Tibial nerve (tissue), 4 donors: ENCODE measurements around the gene JPT2. TPM values are rescaled to one million over a fixed set of nuclear protein-coding genes. Genes with fewer than 3 reads are reported as not detected.

Source experiments
- DNase-seq, 2 donors: peaks; one replicate each; pipeline ENCODE4 v3.0.0-alpha.2; 2019; ENCODE audit warnings: low spot score in 2 of 2
- H3K27ac ChIP-seq, 4 donors: fragments of 200-600 bp; sonication (generic) in 3 of 4; one replicate each; pipeline ENCODE4 v1.5.1; 2017 to 2019; ENCODE audit warnings: mild to moderate bottlenecking in 1 of 4
- H3K27me3 ChIP-seq, 2 donors: fragments of 200-600 bp; sonication (generic) in 1 of 2; one replicate each; pipeline versions ENCODE4 v1.5.1 to v1.6.0; 2017 to 2019
- H3K36me3 ChIP-seq, 3 donors: fragments of 200-600 bp; sonication (generic); one replicate each; pipeline ENCODE4 v1.5.1; 2018 to 2019
- H3K4me1 ChIP-seq, 4 donors: fragments of 200-600 bp; sonication (generic) in 3 of 4; one replicate each; pipeline ENCODE4 v1.5.1; 2017 to 2019
- H3K4me3 ChIP-seq, 4 donors: fragments of 200-600 bp; sonication (generic) in 3 of 4; one replicate each; pipeline ENCODE4 v1.5.1; 2017 to 2019; ENCODE audit warnings: mild to moderate bottlenecking in 1 of 4, moderate library complexity in 1 of 4
- H3K9me3 ChIP-seq, 4 donors: fragments of 200-600 bp; sonication (generic) in 3 of 4; one replicate each; pipeline ENCODE4 v1.5.1; 2017 to 2019
- CTCF ChIP-seq, 5 experiments: fragments of 200-600 bp in 3 of 5; fragments of 450-650 bp in 2 of 5; sonication (generic) in 3 of 5; IDR thresholded peaks; one replicate each; pipeline ENCODE4 v1.5.1; 2016 to 2019; ENCODE audit warnings: antibody characterized with exemption in 5 of 5, mild to moderate bottlenecking in 3 of 5, moderate library complexity in 2 of 5
- EP300 ChIP-seq, 2 donors: sonication (generic); formaldehyde crosslinking; IDR thresholded peaks; one replicate each; pipeline ENCODE4 v1.6.1; 2017; ENCODE audit warnings: antibody characterized with exemption in 2 of 2, mild to moderate bottlenecking in 1 of 2
- POLR2A ChIP-seq, 2 donors: fragments of 450-650 bp; IDR thresholded peaks; one replicate each; pipeline ENCODE4 v1.6.1; 2017; ENCODE audit warnings: antibody characterized with exemption in 2 of 2, mild to moderate bottlenecking in 2 of 2, moderate library complexity in 2 of 2
- WGBS, 2 donors: methylation state at CpG; one replicate each; pipeline ENCODE4 v1.1.5; 2018; 5-methylcytosine and 5-hydroxymethylcytosine counted together
- total RNA-seq, 4 donors: library from RNA; depleted of rRNA; stranded (reverse); fragments of >200 nt; gene quantifications; one replicate each; pipeline ENCODE4 v1.1.0, GENCODE V29; 2016

JPT2 gene
- total RNA-seq, 4 donors from 2014 or later = 15.0 to 28.9 (median 16.1) TPM

GRCh38 chr16:1650131-1650530 lies 27.9 kb upstream of the JPT2 start:
- Histone ChIP-seq H3K36me3 (peaks cover 0 to 66% (median 9%) of the 10 kb centered on the region in 3 donors), H3K4me1 (no peaks in the 10 kb centered on the region), H3K4me3 (no peak overlapping the region), H3K27ac (no peak overlapping the region), H3K9me3 (no peaks in the 10 kb centered on the region), H3K27me3 (no peaks in the 10 kb centered on the region)
- no peak for DNase-seq
- WGBS, 2 donors = 64 to 76% methylated on average over 4 of the region's 4 CpGs
- TF ChIP-seq EP300 (IDR thresholded peaks at IDR 0.05) (no peak), POLR2A (IDR thresholded peaks at IDR 0.05) (no peak), CTCF (IDR thresholded peaks at IDR 0.05) (no peak)

- peaks cover 0 to 66% (median 0%) of the 10 kb centered on the region in 3 donors for H3K36me3 ChIP-seq
- TF ChIP-seq CTCF (IDR thresholded peaks at IDR 0.05) (no peak), POLR2A (IDR thresholded peaks at IDR 0.05) (no peak), EP300 (IDR thresholded peaks at IDR 0.05) (no peak)
- 88 to 92% methylated on average over 12 of the region's 12 CpGs for WGBS, 2 donors
- no peak overlapping the region for H3K4me3 ChIP-seq
- H3K27ac ChIP-seq = no peak overlapping the region
- H3K9me3 ChIP-seq = no peaks in the 10 kb centered on the region
- no peak for DNase-seq
- no peaks in the 10 kb centered on the region for H3K4me1 ChIP-seq
- no peaks in the 10 kb centered on the region for H3K27me3 ChIP-seq
Measured at GRCh38 chr16:1651094-1651973, 26.7 kb upstream of the JPT2 start.

- H3K9me3 ChIP-seq = no peaks in the 10 kb centered on the region
- peaks cover 0 to 66% (median 0%) of the 10 kb centered on the region in 3 donors for H3K36me3 ChIP-seq
- H3K27ac ChIP-seq = no peak overlapping the region
- no peaks in the 10 kb centered on the region for H3K27me3 ChIP-seq
- no peak overlapping the region for H3K4me3 ChIP-seq
- DNase-seq = no peak
- H3K4me1 ChIP-seq = no peaks in the 10 kb centered on the region
- 95 to 96% methylated on average over 1 of the region's 1 CpG for WGBS, 2 donors
- TF ChIP-seq CTCF (IDR thresholded peaks at IDR 0.05) (no peak), POLR2A (IDR thresholded peaks at IDR 0.05) (no peak), EP300 (IDR thresholded peaks at IDR 0.05) (no peak)
Measured at GRCh38 chr16:1651974-1652312, 26.1 kb upstream of the JPT2 start.

- peaks cover 0 to 69% (median 0%) of the 10 kb centered on the region in 3 donors for H3K36me3 ChIP-seq
- no peak overlapping the region for H3K27ac ChIP-seq
- TF ChIP-seq EP300 (IDR thresholded peaks at IDR 0.05) (no peak), CTCF (IDR thresholded peaks at IDR 0.05) (no peak), POLR2A (IDR thresholded peaks at IDR 0.05) (no peak)
- 98% methylated on average over 14 to 15 of the region's 15 CpGs for WGBS, 2 donors
- no peaks in the 10 kb centered on the region for H3K27me3 ChIP-seq
- H3K4me3 ChIP-seq = no peak overlapping the region
- DNase-seq = no peak
- H3K9me3 ChIP-seq = no peaks in the 10 kb centered on the region
- no peaks in the 10 kb centered on the region for H3K4me1 ChIP-seq
Measured at GRCh38 chr16:1653023-1653422, 25.1 kb upstream of the JPT2 start.

- WGBS, 2 donors = 75 to 77% methylated on average over 32 of the region's 32 CpGs
- peaks cover 0 to 80% (median 0%) of the 10 kb centered on the region in 3 donors for H3K36me3 ChIP-seq
- H3K4me1 ChIP-seq = no peaks in the 10 kb centered on the region
- TF ChIP-seq CTCF (IDR thresholded peaks at IDR 0.05) (no peak), EP300 (IDR thresholded peaks at IDR 0.05) (no peak), POLR2A (IDR thresholded peaks at IDR 0.05) (no peak)
- no peak overlapping the region for H3K4me3 ChIP-seq
- no peak overlapping the region for H3K27ac ChIP-seq
- no peak for DNase-seq
- H3K27me3 ChIP-seq = no peaks in the 10 kb centered on the region
- no peaks in the 10 kb centered on the region for H3K9me3 ChIP-seq
Measured at GRCh38 chr16:1654505-1655268, 23.4 kb upstream of the JPT2 start.
